HepG2 (cell line): Measurements from ENCODE around the gene TMEM44. TPM values are rescaled to one million over a fixed set of nuclear protein-coding genes. Genes with fewer than 3 reads are reported as not detected.
A peak's percentile ranks its signal among the peaks of the same experiment; 100 is the strongest.

Experiments
- ARID3A ChIP-seq: IDR thresholded peaks from 2 replicates; pipeline ENCODE4 v1.6.1; 2012; ENCODE audit warnings: low read depth, low read length, improper control_type of control experiment
- ATF5 ChIP-seq: sonication (generic); formaldehyde crosslinking; IDR thresholded peaks from 2 replicates; pipeline ENCODE4 v1.4.0; 2020; ENCODE audit warnings: mild to moderate bottlenecking, low read depth, missing genetic modification reagents
- CREB1 ChIP-seq, 2 experiments: fragments of 450-650 bp in 1 of 2; IDR thresholded peaks; 2 replicates each; pipeline ENCODE4 v1.6.1; 2016 to 2017; ENCODE audit warnings: control low read depth in 1 of 2, mild to moderate bottlenecking in 1 of 2, missing compliant biosample characterization in 1 of 2, missing genetic modification characterization in 1 of 2
- FOXP1 ChIP-seq, 2 experiments: fragments of 450-650 bp in 1 of 2; IDR thresholded peaks; 2 replicates each; pipeline ENCODE4 v1.6.1; 2017 to 2018; ENCODE audit warnings: antibody characterized with exemption in 1 of 2
- GPN1 ChIP-seq: sonication (generic); formaldehyde crosslinking; IDR thresholded peaks from 2 replicates; pipeline ENCODE4 v1.5.1; 2020; ENCODE audit warnings: missing genetic modification reagents, borderline replicate concordance
- KLF15 ChIP-seq: sonication (generic); formaldehyde crosslinking; IDR thresholded peaks from 2 replicates; pipeline ENCODE4 v1.8.1; 2023; ENCODE audit warnings: borderline replicate concordance, mild to moderate bottlenecking, inconsistent platforms, missing genetic modification reagents, mixed read lengths
- KLF16 ChIP-seq, 2 experiments: sonication (generic) in 1 of 2; formaldehyde crosslinking in 1 of 2; IDR thresholded peaks; 2 replicates each; pipeline versions ENCODE4 v1.6.1 to v1.8.0; 2016 to 2023; ENCODE audit warnings: missing genetic modification reagents in 2 of 2, missing compliant biosample characterization in 1 of 2
- MAX ChIP-seq: IDR thresholded peaks from 2 replicates; pipeline ENCODE4 v1.6.1; 2012; ENCODE audit warnings: inconsistent platforms
- MTERF4 ChIP-seq: sonication (generic); formaldehyde crosslinking; IDR thresholded peaks from 2 replicates; pipeline ENCODE4 v1.8.0; 2023; ENCODE audit warnings: mild to moderate bottlenecking, missing genetic modification reagents
- MYPOP ChIP-seq: sonication (generic); formaldehyde crosslinking; IDR thresholded peaks from 2 replicates; pipeline ENCODE4 v1.8.1; 2023; ENCODE audit warnings: mild to moderate bottlenecking, moderate library complexity, missing genetic modification reagents
- SRSF4 ChIP-seq: fragments of 200-400 bp; formaldehyde crosslinking; IDR thresholded peaks from one replicate; pipeline ENCODE4 v1.6.1; 2018; ENCODE audit warnings: mild to moderate bottlenecking, low read depth, low read length, moderate library complexity; ENCODE audit not compliant: poor library complexity, severe bottlenecking
- ZBTB1 ChIP-seq: sonication (generic); formaldehyde crosslinking; IDR thresholded peaks from 2 replicates; pipeline ENCODE4 v1.4.0; 2020; ENCODE audit warnings: missing genetic modification reagents, borderline replicate concordance
- ZBTB25 ChIP-seq: IDR thresholded peaks from 2 replicates; pipeline ENCODE4 v1.6.1; 2018; ENCODE audit warnings: missing genetic modification reagents
- ZNF737 ChIP-seq: sonication (generic); formaldehyde crosslinking; IDR thresholded peaks from 2 replicates; pipeline ENCODE4 v1.5.0; 2020; ENCODE audit warnings: missing genetic modification reagents, mild to moderate bottlenecking, borderline replicate concordance
- polyA plus RNA-seq, 8 experiments: library from polyadenylated mRNA; depleted of rRNA in 3 of 8; stranded (reverse) in 7 of 8; unstranded in 1 of 8; fragments of >200 nt; fragmentation: Illumina TruSeq in 4 of 8; extraction: Trizol in 4 of 8; gene quantifications; 2 replicates each; pipeline versions ENCODE4 v1.2.1 to v1.2.3, GENCODE V29; 2011 to 2016; ENCODE audit warnings: low read depth in 4 of 8, missing spikeins in 1 of 8, mixed read lengths in 1 of 8; ENCODE audit not compliant: insufficient read depth in 1 of 8
- total RNA-seq, 5 experiments: library from RNA; depleted of rRNA; stranded (reverse); fragments of >200 nt; fragmentation: Illumina TruSeq; extraction: Trizol; gene quantifications; 2 replicates each; pipeline ENCODE4 v1.2.3, GENCODE V29; 2016; ENCODE audit warnings: low read depth in 1 of 5
- TF ChIP-seq, protein P1 (sequence below): sonication (generic); formaldehyde crosslinking; IDR thresholded peaks from 2 replicates; pipeline ENCODE4 v1.8.0; 2022; ENCODE audit warnings: missing genetic modification reagents, low read depth, mild to moderate bottlenecking, borderline replicate concordance
- TF ChIP-seq, protein P2 (sequence below): sonication (generic); formaldehyde crosslinking; IDR thresholded peaks from 2 replicates; pipeline ENCODE4 v1.8.1; 2022; ENCODE audit warnings: mild to moderate bottlenecking, missing genetic modification reagents
- TF ChIP-seq, protein P3 (sequence below): sonication (generic); formaldehyde crosslinking; IDR thresholded peaks from 2 replicates; pipeline ENCODE4 v1.8.0; 2022; ENCODE audit warnings: missing genetic modification reagents, mild to moderate bottlenecking, borderline replicate concordance

TMEM44 gene
- total and polyA plus RNA-seq, 2 of the 13 experiments (the other 11 are each of a cell fraction or from before 2014, with no cell fraction given): 7.3 to 13.8 TPM

DNA sequence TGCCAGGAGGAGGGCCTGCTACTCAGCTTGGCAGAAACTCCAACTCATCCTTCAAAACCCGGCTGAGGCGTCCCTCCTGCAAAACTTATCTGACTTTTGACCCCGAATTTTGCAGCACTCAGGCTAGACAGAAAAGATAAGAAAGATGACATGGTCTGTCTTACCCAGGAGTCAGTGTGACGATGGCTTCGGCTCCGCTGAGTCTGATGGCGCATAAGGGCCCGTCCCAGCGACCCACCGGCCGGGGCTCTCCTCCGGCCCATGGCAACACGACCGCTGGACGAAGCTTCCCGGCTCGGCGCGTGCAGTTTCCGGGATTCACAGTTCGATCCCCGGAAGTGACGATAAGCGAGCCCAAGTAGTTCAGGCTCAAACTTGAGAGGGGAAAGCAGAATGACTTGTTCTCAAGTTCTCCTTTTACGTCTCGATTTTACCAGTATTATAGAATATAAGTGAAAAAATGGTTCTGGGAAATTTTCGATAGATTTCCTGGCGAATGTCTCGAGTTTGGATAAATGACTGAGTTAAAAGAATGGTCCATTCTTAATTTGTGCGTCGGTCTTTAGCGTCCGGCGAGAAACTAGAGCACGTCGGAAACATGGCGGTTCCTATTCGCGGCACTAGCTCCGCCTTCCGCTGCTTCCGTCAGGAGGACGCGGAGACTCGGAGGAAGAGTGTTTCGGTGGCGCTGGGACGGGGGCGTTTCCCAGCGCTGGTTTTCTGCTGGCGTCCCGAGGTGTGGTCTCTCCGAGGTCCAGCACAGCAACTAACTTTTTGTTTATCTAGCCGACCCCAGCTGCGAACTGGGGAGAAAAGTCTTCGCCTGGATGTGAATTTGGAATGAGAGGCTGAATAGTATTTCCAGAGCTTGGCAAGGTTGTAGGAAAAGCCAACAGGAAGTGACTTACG lies 38.9 kb upstream of the TMEM44 start, which contains the start of gene LSG1 (continued):
- TF ChIP-seq MTERF4 (no peak), ZBTB25 (CRISPR knock-in tag) (peak; percentile 77), FOXP1 (IDR thresholded peaks at IDR 0.05) (no peak), FOXP1 (CRISPR knock-in tag; IDR thresholded peaks at IDR 0.05) (0 out of 2 replicates have a peak, but pooled peaks have one; percentile 7), SRSF4 (no peak), MAX (peak; percentile 83), KLF15 (no peak), KLF16 (CRISPR knock-in tag; IDR thresholded peaks at IDR 0.05) (peak in 1 of 2 experiments; percentile 93; a peak in 2 of 4 replicates), ATF5 (CRISPR knock-in tag) (no peak), GPN1 (CRISPR knock-in tag) (no peak), CREB1 (IDR thresholded peaks at IDR 0.05) (peak; percentile 85), CREB1 (CRISPR knock-in tag; IDR thresholded peaks at IDR 0.05) (peak; percentile 97), MYPOP (CRISPR knock-in tag) (no peak), ARID3A (peak; percentile 72; the same call in 1 of the 2 replicates), ZNF737 (CRISPR knock-in tag) (no peak), ZBTB1 (no peak)
- TF ChIP-seq, protein P1, sequence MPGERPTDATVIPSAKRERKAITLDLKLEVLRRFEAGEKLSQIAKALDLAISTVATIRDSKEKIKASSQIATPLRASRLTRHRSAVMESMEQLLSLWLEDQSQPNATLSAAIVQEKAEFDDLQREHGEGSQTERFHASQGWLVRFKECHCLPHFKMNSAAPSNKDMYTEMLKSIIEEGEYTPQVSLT (CRISPR knock-in tag): no peak
- TF ChIP-seq, protein P2, sequence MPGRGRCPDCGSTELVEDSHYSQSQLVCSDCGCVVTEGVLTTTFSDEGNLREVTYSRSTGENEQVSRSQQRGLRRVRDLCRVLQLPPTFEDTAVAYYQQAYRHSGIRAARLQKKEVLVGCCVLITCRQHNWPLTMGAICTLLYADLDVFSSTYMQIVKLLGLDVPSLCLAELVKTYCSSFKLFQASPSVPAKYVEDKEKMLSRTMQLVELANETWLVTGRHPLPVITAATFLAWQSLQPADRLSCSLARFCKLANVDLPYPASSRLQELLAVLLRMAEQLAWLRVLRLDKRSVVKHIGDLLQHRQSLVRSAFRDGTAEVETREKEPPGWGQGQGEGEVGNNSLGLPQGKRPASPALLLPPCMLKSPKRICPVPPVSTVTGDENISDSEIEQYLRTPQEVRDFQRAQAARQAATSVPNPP (CRISPR knock-in tag): 0 out of 2 replicates have a peak, but pooled peaks have one; percentile 38
- TF ChIP-seq, protein P3, sequence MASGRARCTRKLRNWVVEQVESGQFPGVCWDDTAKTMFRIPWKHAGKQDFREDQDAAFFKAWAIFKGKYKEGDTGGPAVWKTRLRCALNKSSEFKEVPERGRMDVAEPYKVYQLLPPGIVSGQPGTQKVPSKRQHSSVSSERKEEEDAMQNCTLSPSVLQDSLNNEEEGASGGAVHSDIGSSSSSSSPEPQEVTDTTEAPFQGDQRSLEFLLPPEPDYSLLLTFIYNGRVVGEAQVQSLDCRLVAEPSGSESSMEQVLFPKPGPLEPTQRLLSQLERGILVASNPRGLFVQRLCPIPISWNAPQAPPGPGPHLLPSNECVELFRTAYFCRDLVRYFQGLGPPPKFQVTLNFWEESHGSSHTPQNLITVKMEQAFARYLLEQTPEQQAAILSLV (CRISPR knock-in tag): peak; percentile 80; the same call in 1 of the 2 replicates
